ENCODE data around the gene ACTR8.

- TF ChIP-seq EZH2phosphoT487 (IDR thresholded peaks at IDR 0.05; ENCODE audit: insufficient read depth, low read depth) (no peak), EZH2 (IDR thresholded peaks at IDR 0.05; ENCODE audit: insufficient read depth, poor library complexity, severe bottlenecking) (no peak)
These were observed 23.7 kb downstream of the ACTR8 start for GRCh38 chr3:53858096-53858741.

Measured in GM23248 (cell line).